ENCODE results near the gene CAPN3.

Gene CAPN3

GRCh38 chr15:42457445-42458442 lies 98.4 kb downstream of the CAPN3 start:
- no peak for DNase-seq

DNA sequence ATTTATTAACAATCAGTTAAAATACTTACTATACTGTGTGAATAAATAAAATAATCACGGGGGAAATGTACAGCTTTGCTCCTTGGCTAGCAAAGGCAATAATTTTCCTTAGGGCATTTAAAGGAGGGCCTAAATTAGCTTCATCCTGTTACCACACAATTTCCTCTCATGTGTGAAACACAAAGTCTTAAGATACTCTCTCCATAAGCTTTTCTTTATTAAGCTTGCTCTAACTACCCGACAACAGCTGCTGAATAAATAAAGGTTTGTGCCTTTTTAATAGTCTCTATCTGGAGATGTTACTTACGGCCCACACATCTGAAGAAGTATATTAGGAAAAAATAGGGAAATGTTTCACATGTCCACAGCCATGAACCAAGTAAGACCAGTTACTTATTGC lies 102.0 kb downstream of the CAPN3 start:
- DNase-seq = no peak
